ENCODE results near the gene GNA14. TPM values are rescaled to one million over a fixed set of nuclear protein-coding genes. Genes with fewer than 3 reads are reported as not detected.

GNA14 gene
- polyA plus RNA-seq, 1 donor from 2014 or later, result 0.40 TPM

- Histone ChIP-seq H3K79me2 (replicated peaks; ENCODE audit: insufficient read depth, low read length) (no peaks in the 10 kb centered on the region), H4K20me1 (ENCODE audit: insufficient read depth) (no peaks in the 10 kb centered on the region), H3F3A (ENCODE audit: insufficient read depth, low read length, poor library complexity, severe bottlenecking) (no peaks in the 10 kb centered on the region), H3K27ac (ENCODE audit: low read length) (no peak overlapping the region), H3K9ac (ENCODE audit: low read length) (no peak overlapping the region), H3K4me3 (ENCODE audit: low read length) (no peak overlapping the region), H3K27me3 (ENCODE audit: insufficient read depth, low read depth, low read length) (no peaks in the 10 kb centered on the region), H3K9me2 (ENCODE audit: insufficient read depth, low read length) (no peaks in the 10 kb centered on the region), H3K4me2 (ENCODE audit: low read length) (no peak overlapping the region), H2AFZ (ENCODE audit: low read depth, low read length) (no peak overlapping the region), H3K36me3 (ENCODE audit: insufficient read depth, low read length) (no peaks in the 10 kb centered on the region), H3K9me3 (ENCODE audit: low read length) (peaks cover 5% of the 10 kb centered on the region)
- no peak for TF ChIP-seq POLR2AphosphoS5 (IDR thresholded peaks at IDR 0.05)
- no peak for TF ChIP-seq TAF1 (IDR thresholded peaks at IDR 0.05; ENCODE audit: low read depth)
- no peak for TF ChIP-seq REST (IDR thresholded peaks at IDR 0.05; ENCODE audit: borderline replicate concordance)
- no peak for TF ChIP-seq MXI1 (conservative IDR thresholded peaks at IDR 0.05; ENCODE audit: poor library complexity, severe bottlenecking)
- TF ChIP-seq CTCF (IDR thresholded peaks at IDR 0.05; ENCODE audit: poor library complexity, severe bottlenecking), result no peak
- no peak for TF ChIP-seq SMC3 (conservative IDR thresholded peaks at IDR 0.05; ENCODE audit: poor library complexity)
- no peak for TF ChIP-seq EP300 (conservative IDR thresholded peaks at IDR 0.05; ENCODE audit: poor library complexity, severe bottlenecking)
- TF ChIP-seq RAD21 (conservative IDR thresholded peaks at IDR 0.05), result no peak
- TF ChIP-seq EZH2 (IDR thresholded peaks at IDR 0.05; ENCODE audit: borderline replicate concordance, insufficient read depth, low read length, poor library complexity, severe bottlenecking), result no peak
Measured at GRCh38 chr9:77486968-77487367, 161.2 kb downstream of the GNA14 start.

DNA sequence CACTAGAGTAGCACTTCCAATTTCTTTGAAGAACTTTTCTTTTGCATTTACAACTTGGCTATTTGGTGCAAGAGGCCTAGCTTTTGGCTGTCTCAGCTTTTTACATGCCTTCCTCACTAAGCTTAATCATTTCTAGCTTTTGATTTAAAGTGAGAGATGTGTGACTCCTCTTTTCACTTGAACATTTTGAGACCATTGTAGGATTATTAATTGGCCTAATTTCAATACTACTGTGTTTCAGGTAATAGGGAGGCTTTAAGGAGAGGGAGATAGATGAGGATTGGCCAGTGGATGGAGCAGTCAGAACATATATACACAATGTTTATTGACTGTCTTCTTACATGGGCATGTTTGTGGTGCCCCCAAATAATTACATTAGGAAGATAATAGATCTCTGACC is 161.7 kb downstream of the GNA14 start:
- Histone ChIP-seq H3K4me3 (ENCODE audit: low read length) (no peak overlapping the region), H3K79me2 (replicated peaks; ENCODE audit: insufficient read depth, low read length) (no peaks in the 10 kb centered on the region), H3K9me2 (ENCODE audit: insufficient read depth, low read length) (no peaks in the 10 kb centered on the region), H3F3A (ENCODE audit: insufficient read depth, low read length, poor library complexity, severe bottlenecking) (no peaks in the 10 kb centered on the region), H3K27ac (ENCODE audit: low read length) (no peak overlapping the region), H3K36me3 (ENCODE audit: insufficient read depth, low read length) (no peaks in the 10 kb centered on the region), H3K27me3 (ENCODE audit: insufficient read depth, low read depth, low read length) (no peaks in the 10 kb centered on the region), H3K9me3 (ENCODE audit: low read length) (peaks cover 5% of the 10 kb centered on the region), H4K20me1 (ENCODE audit: insufficient read depth) (no peaks in the 10 kb centered on the region), H2AFZ (ENCODE audit: low read depth, low read length) (no peak overlapping the region), H3K4me2 (ENCODE audit: low read length) (no peak overlapping the region), H3K9ac (ENCODE audit: low read length) (no peak overlapping the region)
- TF ChIP-seq POLR2AphosphoS5 (IDR thresholded peaks at IDR 0.05) (no peak), TAF1 (IDR thresholded peaks at IDR 0.05; ENCODE audit: low read depth) (no peak), MXI1 (conservative IDR thresholded peaks at IDR 0.05; ENCODE audit: poor library complexity, severe bottlenecking) (no peak), CTCF (IDR thresholded peaks at IDR 0.05; ENCODE audit: poor library complexity, severe bottlenecking) (no peak), REST (IDR thresholded peaks at IDR 0.05; ENCODE audit: borderline replicate concordance) (no peak), EZH2 (IDR thresholded peaks at IDR 0.05; ENCODE audit: borderline replicate concordance, insufficient read depth, low read length, poor library complexity, severe bottlenecking) (no peak), SMC3 (conservative IDR thresholded peaks at IDR 0.05; ENCODE audit: poor library complexity) (no peak), RAD21 (conservative IDR thresholded peaks at IDR 0.05) (no peak), EP300 (conservative IDR thresholded peaks at IDR 0.05; ENCODE audit: poor library complexity, severe bottlenecking) (no peak)
